ENCODE measurements around the gene KPRP.

DNA sequence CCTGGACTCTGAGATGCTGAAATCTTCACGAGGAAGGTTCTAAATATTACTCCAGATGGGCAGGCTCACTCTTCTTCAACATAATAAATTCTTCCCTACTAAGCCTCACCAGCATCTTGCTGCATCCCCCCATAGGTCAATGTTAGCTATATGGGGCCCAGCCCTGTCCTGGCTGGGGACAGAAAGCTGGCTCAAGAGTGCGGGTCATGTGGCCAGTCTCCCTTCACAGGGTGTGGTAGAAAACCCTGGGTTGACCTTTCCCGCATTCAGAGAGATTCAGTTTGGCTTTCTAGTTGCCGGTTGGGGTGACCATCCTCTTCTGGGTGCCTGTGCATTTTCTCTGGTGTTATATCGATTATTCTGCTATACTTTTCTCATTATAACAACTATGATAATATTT is 19.8 kb upstream of the KPRP start:
- no peak for TF ChIP-seq POLR2A (IDR thresholded peaks at IDR 0.05; ENCODE audit: low read length)
- no peak for TF ChIP-seq GATA1 (IDR thresholded peaks at IDR 0.05; ENCODE audit: low read depth, low read length)

All from erythroblast (primary cell).